Peyer's patch (tissue), 4 donors: ENCODE results near the gene PIK3CD. TPM values are rescaled to one million over a fixed set of nuclear protein-coding genes. Genes with fewer than 3 reads are reported as not detected.

Experiments used
- DNase-seq, 3 donors: peaks; one replicate each; pipeline ENCODE4 v3.0.0-alpha.2; 2017 to 2019
- H3K27ac ChIP-seq, 4 donors: fragments of 200-600 bp; sonication (generic); one replicate each; pipeline ENCODE4 v1.5.1; 2016 to 2019
- H3K27me3 ChIP-seq, 2 donors: fragments of 200-600 bp; sonication (generic); one replicate each; pipeline ENCODE4 v1.5.1; 2019
- H3K36me3 ChIP-seq, 3 donors: fragments of 200-600 bp; sonication (generic); one replicate each; pipeline ENCODE4 v1.5.1; 2016 to 2019
- H3K4me1 ChIP-seq, 4 donors: fragments of 200-600 bp; sonication (generic); one replicate each; pipeline ENCODE4 v1.5.1; 2016 to 2019
- H3K4me3 ChIP-seq, 4 donors: fragments of 200-600 bp; sonication (generic); 1 replicate in 3 of 4; 2 replicates in 1 of 4; pipeline ENCODE4 v1.5.1; 2016 to 2019; ENCODE audit warnings: mild to moderate bottlenecking in 1 of 4
- H3K9me3 ChIP-seq, 4 donors: fragments of 200-600 bp; sonication (generic); one replicate each; pipeline ENCODE4 v1.5.1; 2016 to 2019; ENCODE audit warnings: mild to moderate bottlenecking in 1 of 4
- CTCF ChIP-seq, 6 experiments: fragments of 450-650 bp in 4 of 6; fragments of 200-600 bp in 2 of 6; sonication (generic) in 1 of 6; IDR thresholded peaks; one replicate each; pipeline ENCODE4 v1.5.1; 2017 to 2019; ENCODE audit warnings: antibody characterized with exemption in 6 of 6, mild to moderate bottlenecking in 3 of 6, moderate library complexity in 1 of 6
- POLR2A ChIP-seq, 2 donors: fragments of 450-650 bp; IDR thresholded peaks; one replicate each; pipeline ENCODE4 v1.5.1; 2017; ENCODE audit warnings: antibody characterized with exemption in 2 of 2, mild to moderate bottlenecking in 2 of 2, moderate library complexity in 2 of 2
- total RNA-seq, 4 donors: library from RNA; depleted of rRNA; stranded (reverse); fragments of >200 nt; gene quantifications; one replicate each; pipeline ENCODE4 v1.1.0, GENCODE V29; 2016

PIK3CD gene
- total RNA-seq, 4 donors from 2014 or later = 2.8 to 34.7 (median 7.6) TPM

GRCh38 chr1:9696793-9697192 lies 45.3 kb downstream of the PIK3CD start:
- no peaks in the 10 kb centered on the region for H3K4me1 ChIP-seq
- no peak for DNase-seq
- no peaks in the 10 kb centered on the region for H3K36me3 ChIP-seq
- H3K9me3 ChIP-seq = no peaks in the 10 kb centered on the region
- H3K4me3 ChIP-seq = no peak overlapping the region
- TF ChIP-seq POLR2A (IDR thresholded peaks at IDR 0.05) (no peak), CTCF (IDR thresholded peaks at IDR 0.05) (no peak)
- no peak overlapping the region for H3K27ac ChIP-seq
- no peaks in the 10 kb centered on the region for H3K27me3 ChIP-seq

- DNase-seq = peak in 1 of 3 donors; percentile 61
- Histone ChIP-seq H3K4me1 (peaks cover 0 to 6% (median 4%) of the 10 kb centered on the region in 4 donors), H3K36me3 (no peaks in the 10 kb centered on the region), H3K4me3 (no peak overlapping the region), H3K27me3 (no peaks in the 10 kb centered on the region), H3K9me3 (no peaks in the 10 kb centered on the region), H3K27ac (no peak overlapping the region)
- no peak for TF ChIP-seq POLR2A (IDR thresholded peaks at IDR 0.05)
- no peak for TF ChIP-seq CTCF (IDR thresholded peaks at IDR 0.05)
Observed at GRCh38 chr1:9699361-9699760, 47.8 kb downstream of the PIK3CD start.

- DNase-seq = no peak
- Histone ChIP-seq H3K4me3 (no peak overlapping the region), H3K4me1 (peaks cover 0 to 9% (median 6%) of the 10 kb centered on the region in 4 donors), H3K9me3 (no peaks in the 10 kb centered on the region), H3K27me3 (no peaks in the 10 kb centered on the region), H3K36me3 (no peaks in the 10 kb centered on the region), H3K27ac (no peak overlapping the region)
- TF ChIP-seq POLR2A (IDR thresholded peaks at IDR 0.05) (no peak), CTCF (IDR thresholded peaks at IDR 0.05) (no peak)
Observed at GRCh38 chr1:9700340-9700739, 48.8 kb downstream of the PIK3CD start.

- Histone ChIP-seq H3K9me3 (no peaks in the 10 kb centered on the region), H3K36me3 (no peaks in the 10 kb centered on the region), H3K27ac (no peak overlapping the region), H3K4me3 (no peak overlapping the region), H3K27me3 (no peaks in the 10 kb centered on the region), H3K4me1 (peaks cover 0 to 9% (median 6%) of the 10 kb centered on the region in 4 donors)
- no peak for DNase-seq
- TF ChIP-seq CTCF (IDR thresholded peaks at IDR 0.05) (no peak), POLR2A (IDR thresholded peaks at IDR 0.05) (no peak)
Observed at GRCh38 chr1:9701665-9702064, 50.1 kb downstream of the PIK3CD start.

GRCh38 chr1:9703165-9703509 lies 51.6 kb downstream of the PIK3CD start:
- H3K4me1 ChIP-seq = peaks cover 0 to 9% (median 6%) of the 10 kb centered on the region in 4 donors
- H3K36me3 ChIP-seq = no peaks in the 10 kb centered on the region
- H3K4me3 ChIP-seq = no peak overlapping the region
- no peak for DNase-seq
- H3K9me3 ChIP-seq = no peaks in the 10 kb centered on the region
- no peak for TF ChIP-seq CTCF (IDR thresholded peaks at IDR 0.05)
- no peak for TF ChIP-seq POLR2A (IDR thresholded peaks at IDR 0.05)
- no peak overlapping the region for H3K27ac ChIP-seq
- H3K27me3 ChIP-seq = no peaks in the 10 kb centered on the region

- TF ChIP-seq POLR2A (IDR thresholded peaks at IDR 0.05) = no peak
- TF ChIP-seq CTCF (IDR thresholded peaks at IDR 0.05) = no peak
- no peaks in the 10 kb centered on the region for H3K27me3 ChIP-seq
- H3K36me3 ChIP-seq = no peaks in the 10 kb centered on the region
- DNase-seq = no peak
- H3K27ac ChIP-seq = no peak overlapping the region
- no peaks in the 10 kb centered on the region for H3K9me3 ChIP-seq
- H3K4me3 ChIP-seq = no peak overlapping the region
- H3K4me1 ChIP-seq = peaks cover 0 to 9% (median 6%) of the 10 kb centered on the region in 4 donors
Observed at GRCh38 chr1:9703681-9704080, 52.1 kb downstream of the PIK3CD start.
